Neural crest cell (in vitro differentiated cells): ENCODE results near the gene COL26A1. TPM values are rescaled to one million over a fixed set of nuclear protein-coding genes. Genes with fewer than 3 reads are reported as not detected.

Experiments used
- DNase-seq: peaks from one replicate; pipeline ENCODE4 v3.0.0; 2021; ENCODE audit warnings: low read depth, mixed read lengths, low spot score
- H3K27ac Mint-ChIP-seq: one replicate; pipeline ENCODE4 v1.8.0; 2021; ENCODE audit warnings: mild to moderate bottlenecking, mixed read lengths; ENCODE audit not compliant: unreplicated experiment
- H3K27me3 Mint-ChIP-seq: 2 replicates; pipeline ENCODE4 v1.8.0; 2021; ENCODE audit warnings: low read depth, mild to moderate bottlenecking, mixed read lengths
- H3K36me3 Mint-ChIP-seq: 2 replicates; pipeline ENCODE4 v1.8.0; 2021; ENCODE audit warnings: low read depth, mild to moderate bottlenecking, mixed read lengths
- H3K4me1 Mint-ChIP-seq: 2 replicates; pipeline ENCODE4 v1.8.0; 2021; ENCODE audit warnings: mixed read lengths
- H3K4me3 Mint-ChIP-seq: one replicate; pipeline ENCODE4 v1.8.0; 2021; ENCODE audit warnings: mild to moderate bottlenecking, mixed read lengths
- H3K9me3 Mint-ChIP-seq: 2 replicates; pipeline ENCODE4 v1.8.0; 2021; ENCODE audit warnings: mixed read lengths
- CTCF ChIP-seq: fragments of 200-600 bp; sonication (generic); conservative IDR thresholded peaks from 2 replicates; pipeline ENCODE4 v1.5.0; 2021; ENCODE audit warnings: antibody characterized with exemption, mild to moderate bottlenecking
- total RNA-seq: library from RNA; stranded (reverse); gene quantifications from 2 replicates; pipeline ENCODE4 v1.2.1, GENCODE V29; 2021

The COL26A1 gene
- total RNA-seq, 1 donor from 2014 or later: 38.3 TPM

GRCh38 chr7:101367676-101368075 is 5.0 kb downstream of the COL26A1 start:
- no peak overlapping the region for H3K27ac Mint-ChIP-seq
- H3K9me3 Mint-ChIP-seq: no peaks in the 10 kb centered on the region
- no peak for DNase-seq
- H3K4me1 Mint-ChIP-seq: peaks cover 24% of the 10 kb centered on the region
- H3K27me3 Mint-ChIP-seq: no peaks in the 10 kb centered on the region
- TF ChIP-seq CTCF: no peak
- H3K36me3 Mint-ChIP-seq: peaks cover 8% of the 10 kb centered on the region
- H3K4me3 Mint-ChIP-seq: no peak overlapping the region

GRCh38 chr7:101368422-101369165 is 5.9 kb downstream of the COL26A1 start:
- Mint-ChIP-seq H3K36me3 (peaks cover 8% of the 10 kb centered on the region), H3K27ac (no peak overlapping the region), H3K9me3 (no peaks in the 10 kb centered on the region), H3K27me3 (no peaks in the 10 kb centered on the region), H3K4me3 (peak overlapping the region; percentile 3), H3K4me1 (peaks cover 31% of the 10 kb centered on the region)
- no peak for DNase-seq
- no peak for TF ChIP-seq CTCF

GRCh38 chr7:101370836-101371235 is 8.2 kb downstream of the COL26A1 start:
- peaks cover 8% of the 10 kb centered on the region for H3K36me3 Mint-ChIP-seq
- H3K9me3 Mint-ChIP-seq: no peaks in the 10 kb centered on the region
- no peak for TF ChIP-seq CTCF
- DNase-seq: no peak
- H3K4me3 Mint-ChIP-seq: no peak overlapping the region
- H3K4me1 Mint-ChIP-seq: peaks cover 23% of the 10 kb centered on the region
- H3K27me3 Mint-ChIP-seq: no peaks in the 10 kb centered on the region
- no peak overlapping the region for H3K27ac Mint-ChIP-seq

- no peak for DNase-seq
- Mint-ChIP-seq H3K27ac (no peak overlapping the region), H3K27me3 (no peaks in the 10 kb centered on the region), H3K36me3 (no peaks in the 10 kb centered on the region), H3K9me3 (no peaks in the 10 kb centered on the region), H3K4me1 (peaks cover 25% of the 10 kb centered on the region), H3K4me3 (peak overlapping the region; percentile 35)
- TF ChIP-seq CTCF: no peak
Measured at GRCh38 chr7:101373812-101374614, 11.3 kb downstream of the COL26A1 start.

- Mint-ChIP-seq H3K4me1 (peaks cover 31% of the 10 kb centered on the region), H3K27me3 (no peaks in the 10 kb centered on the region), H3K27ac (no peak overlapping the region), H3K36me3 (no peaks in the 10 kb centered on the region), H3K9me3 (no peaks in the 10 kb centered on the region), H3K4me3 (no peak overlapping the region)
- TF ChIP-seq CTCF: no peak
- DNase-seq: no peak
Measured at GRCh38 chr7:101374990-101375389, 12.3 kb downstream of the COL26A1 start.
